Parathyroid adenoma (tissue), 2 donors: ENCODE results near the gene PTPRZ1.

Source experiments
- H2AFZ ChIP-seq: fragments of 300-600 bp; sonication (generic); one replicate; pipeline ENCODE4 v1.7.0; 2017; ENCODE audit warnings: antibody characterized with exemption, mild to moderate bottlenecking
- H3K27ac ChIP-seq: fragments of 300-600 bp; sonication (generic); one replicate; pipeline ENCODE4 v1.7.0; 2017
- H3K27me3 ChIP-seq: fragments of 300-600 bp; sonication (generic); one replicate; pipeline ENCODE4 v1.7.0; 2017; ENCODE audit warnings: low read length; ENCODE audit not compliant: control insufficient read depth, insufficient read depth
- H3K36me3 ChIP-seq: fragments of 300-600 bp; sonication (generic); one replicate; pipeline ENCODE4 v1.7.0; 2017; ENCODE audit warnings: low read length; ENCODE audit not compliant: control insufficient read depth, insufficient read depth
- H3K4me1 ChIP-seq: fragments of 300-600 bp; sonication (generic); one replicate; pipeline ENCODE4 v1.7.0; 2017; ENCODE audit warnings: control low read depth
- H3K4me2 ChIP-seq: fragments of 300-600 bp; sonication (generic); one replicate; pipeline ENCODE4 v1.7.0; 2017; ENCODE audit warnings: low read length
- H3K4me3 ChIP-seq: fragments of 300-600 bp; sonication (generic); one replicate; pipeline ENCODE4 v1.7.0; 2017; ENCODE audit warnings: low read depth, low read length
- H3K79me2 ChIP-seq: fragments of 300-600 bp; sonication (generic); one replicate; pipeline ENCODE4 v1.7.0; 2017; ENCODE audit warnings: control low read depth
- H3K9ac ChIP-seq: fragments of 300-600 bp; sonication (generic); one replicate; pipeline ENCODE4 v1.7.0; 2017; ENCODE audit warnings: mild to moderate bottlenecking
- H3K9me3 ChIP-seq: fragments of 300-600 bp; sonication (generic); one replicate; pipeline ENCODE4 v1.7.0; 2017; ENCODE audit warnings: low read length; ENCODE audit not compliant: control insufficient read depth
- TF ChIP-seq, protein P1 (sequence below): fragments of 300-600 bp; sonication (generic); IDR thresholded peaks from one replicate; pipeline ENCODE4 v1.7.0; 2017; ENCODE audit warnings: antibody characterized with exemption, mild to moderate bottlenecking
- donor health status: primary hyperparathyroidism.

The PTPRZ1 gene

DNA sequence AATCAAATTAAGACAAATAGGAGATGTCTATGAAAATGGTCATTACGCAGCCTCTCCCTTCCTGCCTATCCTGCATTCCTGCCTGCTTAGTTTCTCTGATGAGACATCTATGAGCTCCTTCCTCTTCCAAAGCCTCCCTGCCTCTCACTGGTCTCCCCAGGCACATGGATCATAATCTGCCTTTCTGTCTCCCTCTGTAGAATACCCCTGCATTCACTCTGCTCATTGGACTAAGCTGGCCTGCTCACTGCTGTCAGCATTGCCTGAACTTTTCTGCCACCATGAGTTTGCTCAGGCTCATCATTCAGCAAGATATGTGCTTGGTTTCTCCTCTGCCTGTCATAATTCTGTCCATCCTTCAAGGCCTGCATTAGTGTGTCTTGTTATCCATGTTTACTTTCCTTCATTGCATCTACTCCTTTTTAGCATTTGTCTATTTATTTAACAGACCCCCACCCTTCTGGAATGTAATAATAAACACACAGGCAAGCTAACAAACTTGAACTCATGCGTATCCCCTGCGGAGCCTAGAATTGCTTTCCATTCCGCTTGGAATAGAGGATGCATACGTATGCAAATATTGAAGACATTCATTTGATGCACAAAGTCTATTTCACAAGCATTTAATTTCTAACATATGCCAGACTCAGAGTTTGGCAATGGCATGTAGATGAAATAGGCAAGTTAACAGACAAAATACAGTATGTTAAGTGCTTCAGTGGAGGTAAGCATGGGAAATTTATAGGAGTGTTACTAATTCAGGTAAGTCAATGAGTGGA lies 88.3 kb downstream of the PTPRZ1 start:
- no peak overlapping the region for H3K4me3 ChIP-seq
- H3K4me2 ChIP-seq = no peak overlapping the region
- H2AFZ ChIP-seq = no peak overlapping the region
- TF ChIP-seq, protein P1, sequence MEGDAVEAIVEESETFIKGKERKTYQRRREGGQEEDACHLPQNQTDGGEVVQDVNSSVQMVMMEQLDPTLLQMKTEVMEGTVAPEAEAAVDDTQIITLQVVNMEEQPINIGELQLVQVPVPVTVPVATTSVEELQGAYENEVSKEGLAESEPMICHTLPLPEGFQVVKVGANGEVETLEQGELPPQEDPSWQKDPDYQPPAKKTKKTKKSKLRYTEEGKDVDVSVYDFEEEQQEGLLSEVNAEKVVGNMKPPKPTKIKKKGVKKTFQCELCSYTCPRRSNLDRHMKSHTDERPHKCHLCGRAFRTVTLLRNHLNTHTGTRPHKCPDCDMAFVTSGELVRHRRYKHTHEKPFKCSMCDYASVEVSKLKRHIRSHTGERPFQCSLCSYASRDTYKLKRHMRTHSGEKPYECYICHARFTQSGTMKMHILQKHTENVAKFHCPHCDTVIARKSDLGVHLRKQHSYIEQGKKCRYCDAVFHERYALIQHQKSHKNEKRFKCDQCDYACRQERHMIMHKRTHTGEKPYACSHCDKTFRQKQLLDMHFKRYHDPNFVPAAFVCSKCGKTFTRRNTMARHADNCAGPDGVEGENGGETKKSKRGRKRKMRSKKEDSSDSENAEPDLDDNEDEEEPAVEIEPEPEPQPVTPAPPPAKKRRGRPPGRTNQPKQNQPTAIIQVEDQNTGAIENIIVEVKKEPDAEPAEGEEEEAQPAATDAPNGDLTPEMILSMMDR = no peak
- no peaks in the 10 kb centered on the region for H3K27me3 ChIP-seq
- H3K4me1 ChIP-seq = no peaks in the 10 kb centered on the region
- H3K9me3 ChIP-seq = no peaks in the 10 kb centered on the region
- no peak overlapping the region for H3K9ac ChIP-seq
- H3K27ac ChIP-seq = no peak overlapping the region
- no peaks in the 10 kb centered on the region for H3K36me3 ChIP-seq
- no peaks in the 10 kb centered on the region for H3K79me2 ChIP-seq

DNA sequence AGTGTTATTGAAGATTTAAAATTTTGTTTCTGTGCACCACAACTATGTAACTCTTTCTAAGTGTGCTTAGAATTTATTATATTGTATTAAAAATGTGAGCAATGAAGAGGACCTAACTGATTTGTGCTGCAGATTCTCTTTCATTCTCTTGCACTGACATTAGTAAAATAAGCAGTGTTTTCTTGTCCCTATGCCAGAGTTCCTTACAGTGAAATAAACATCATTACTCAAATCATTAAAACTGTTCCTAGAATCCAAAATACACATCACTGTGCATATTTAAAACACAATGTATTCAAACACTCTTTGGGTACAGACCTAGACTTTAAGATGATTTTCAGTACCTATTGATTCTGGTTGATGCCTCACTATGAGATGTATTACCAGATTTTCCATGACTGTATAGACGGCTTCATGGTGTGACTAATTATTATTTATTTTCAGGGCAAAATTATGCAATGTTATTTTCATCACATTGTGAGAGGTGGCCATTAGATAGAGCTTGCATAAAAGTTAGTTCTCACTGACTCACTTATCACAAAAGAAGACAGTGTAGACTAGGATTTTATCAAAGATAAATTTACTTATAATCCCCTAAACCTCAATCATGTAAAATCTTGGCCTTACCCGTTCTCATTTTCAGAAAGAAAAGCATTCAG lies 93.4 kb downstream of the PTPRZ1 start:
- Histone ChIP-seq H3K4me2 (no peak overlapping the region), H3K79me2 (no peaks in the 10 kb centered on the region), H3K27me3 (no peaks in the 10 kb centered on the region), H3K27ac (no peak overlapping the region), H2AFZ (no peak overlapping the region), H3K4me1 (no peaks in the 10 kb centered on the region), H3K9me3 (no peaks in the 10 kb centered on the region), H3K9ac (no peak overlapping the region), H3K4me3 (no peak overlapping the region), H3K36me3 (no peaks in the 10 kb centered on the region)
- TF ChIP-seq, protein P1 = no peak

DNA sequence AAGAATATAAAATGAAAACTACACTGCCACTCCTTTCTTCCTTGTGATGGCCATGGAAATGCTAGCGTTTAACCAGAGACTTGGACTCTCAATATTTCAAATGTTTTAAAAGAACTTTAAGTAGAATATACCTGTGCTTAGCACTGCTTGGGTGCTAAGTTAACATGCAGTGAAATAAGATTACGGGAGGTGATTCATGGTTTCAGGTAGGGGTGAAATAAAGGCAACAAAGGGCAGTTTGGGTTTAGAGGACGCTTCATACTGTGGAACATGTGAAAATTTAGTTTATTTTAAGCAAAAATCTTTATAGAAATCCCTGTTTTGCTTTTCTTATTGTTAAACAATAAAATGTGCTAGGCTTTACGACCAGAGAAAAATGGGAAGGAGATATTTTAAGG lies 94.0 kb downstream of the PTPRZ1 start:
- H3K4me3 ChIP-seq = no peak overlapping the region
- H2AFZ ChIP-seq = no peak overlapping the region
- H3K9ac ChIP-seq = no peak overlapping the region
- no peaks in the 10 kb centered on the region for H3K4me1 ChIP-seq
- no peaks in the 10 kb centered on the region for H3K9me3 ChIP-seq
- H3K79me2 ChIP-seq = no peaks in the 10 kb centered on the region
- no peaks in the 10 kb centered on the region for H3K36me3 ChIP-seq
- H3K4me2 ChIP-seq = no peak overlapping the region
- no peaks in the 10 kb centered on the region for H3K27me3 ChIP-seq
- TF ChIP-seq, protein P1 = no peak
- H3K27ac ChIP-seq = no peak overlapping the region

DNA sequence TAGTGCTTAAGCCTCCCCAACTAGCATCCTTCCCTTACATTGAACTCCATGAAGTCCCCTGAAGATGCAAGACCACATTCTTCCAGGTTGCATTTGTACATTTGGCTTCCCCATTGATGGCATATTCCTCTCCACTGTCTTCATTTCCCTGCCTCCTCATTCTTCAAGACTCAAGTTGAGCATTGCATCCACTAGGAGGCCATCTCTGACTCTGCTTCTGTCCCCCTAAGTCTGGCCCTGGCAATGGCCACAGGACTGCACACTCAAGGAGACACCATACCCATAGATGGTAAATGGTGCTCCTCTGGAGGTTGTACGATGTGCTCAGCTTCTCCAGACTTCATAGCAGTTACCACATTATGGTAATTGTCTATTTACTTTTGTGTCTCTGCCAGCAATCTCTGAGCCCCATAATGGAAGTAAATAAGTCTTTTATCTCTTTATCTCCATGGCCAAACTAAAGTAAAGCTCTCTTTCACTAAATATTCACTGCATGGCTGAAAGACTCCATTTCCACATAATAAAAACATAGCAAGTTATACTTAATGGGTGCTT lies 112.6 kb downstream of the PTPRZ1 start:
- no peak overlapping the region for H3K9ac ChIP-seq
- no peak overlapping the region for H3K4me2 ChIP-seq
- no peaks in the 10 kb centered on the region for H3K4me1 ChIP-seq
- H3K27ac ChIP-seq = no peak overlapping the region
- H3K36me3 ChIP-seq = no peaks in the 10 kb centered on the region
- TF ChIP-seq, protein P1 = no peak
- H3K27me3 ChIP-seq = no peaks in the 10 kb centered on the region
- no peak overlapping the region for H2AFZ ChIP-seq
- H3K4me3 ChIP-seq = no peak overlapping the region
- no peaks in the 10 kb centered on the region for H3K9me3 ChIP-seq
- H3K79me2 ChIP-seq = no peaks in the 10 kb centered on the region
